Measurements from ENCODE around the gene COL19A1. TPM values are rescaled to one million over a fixed set of nuclear protein-coding genes. Genes with fewer than 3 reads are reported as not detected.
"Not testable (repeated sequence)": the region's sequence is repeated elsewhere in the genome, so short reads cannot be mapped to it uniquely, and the experiment has no call there.

The COL19A1 gene
- total and polyA plus RNA-seq, 4 donors, result 0.09 to 4.4 (median 0.80) TPM; not detected in 1

DNA sequence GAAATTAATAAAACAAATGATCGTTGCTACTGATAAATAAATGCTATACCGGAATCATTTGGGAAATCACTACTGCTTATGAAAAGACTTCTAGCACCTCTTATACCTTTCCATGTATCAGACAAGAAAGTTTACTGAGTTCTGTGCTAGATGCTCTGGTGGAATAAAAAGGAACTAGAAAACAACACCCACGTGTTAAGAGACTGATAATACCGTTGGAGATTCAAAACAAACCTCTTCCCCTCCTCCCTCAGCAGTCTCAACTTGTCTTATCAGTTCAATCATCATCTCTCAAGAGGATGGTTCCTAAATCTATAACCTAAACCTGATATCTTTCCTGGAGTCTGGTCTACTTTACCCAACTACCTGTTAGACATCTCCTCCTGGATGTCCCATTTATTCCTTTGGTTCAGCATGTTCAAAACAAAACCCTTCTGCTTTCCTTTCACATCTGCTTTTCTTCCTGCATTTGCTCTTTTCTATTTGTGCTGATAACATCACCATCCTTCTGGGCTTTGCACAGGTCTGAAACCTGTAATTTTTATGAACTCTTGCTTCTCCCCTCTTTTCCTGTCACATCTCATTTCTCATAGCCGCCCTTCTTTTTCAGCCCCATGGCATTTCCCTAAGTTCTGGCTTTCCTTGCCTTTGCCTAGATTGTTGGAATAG is 122.2 kb downstream of the COL19A1 start:
- ATAC-seq (ENCODE audit: insufficient read depth, low FRiP score), result no peak
- no peaks in the 10 kb centered on the region for H3K36me3 ChIP-seq (ENCODE audit: control insufficient read depth in 4 of 4, insufficient read depth in 4 of 4, low read length in 4 of 4)
- 71% methylated on average over 5 of the region's 5 CpGs for WGBS, 2 donors

DNA sequence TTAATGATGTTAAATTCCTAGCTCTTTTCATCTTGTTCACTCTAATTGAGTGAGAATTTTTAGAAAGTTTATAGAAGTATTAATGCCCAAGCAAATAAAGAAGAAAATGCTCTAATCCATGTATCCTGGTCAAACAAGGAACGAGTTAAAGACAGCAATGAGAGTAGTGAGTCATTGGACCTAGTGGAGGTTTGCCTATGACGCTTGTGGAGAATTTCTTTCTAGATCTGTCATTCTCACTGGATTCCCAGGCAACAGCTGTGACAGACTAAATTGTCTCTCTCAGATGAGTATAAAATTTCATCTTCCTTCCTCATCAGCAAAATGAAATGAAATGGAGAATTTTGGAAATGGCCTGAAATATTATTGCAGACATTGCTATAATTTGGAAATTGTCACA is 127.9 kb downstream of the COL19A1 start:
- Histone ChIP-seq H3K27ac (ENCODE audit: low read depth in 1 of 2, low read length in 1 of 2) (no peak overlapping the region), H3K36me3 (ENCODE audit: control insufficient read depth in 4 of 4, insufficient read depth in 4 of 4, low read length in 4 of 4) (no peaks in the 10 kb centered on the region), H3K9me3 (ENCODE audit: control insufficient read depth in 4 of 4, insufficient read depth in 3 of 4, low read length in 3 of 4) (peaks cover 0 to 4% (median 0%) of the 10 kb centered on the region in 4 donors), H3K9ac (ENCODE audit: insufficient read depth in 1 of 2, low read length in 2 of 2) (no peak overlapping the region), H3K4me3 (no peak overlapping the region), H3K27me3 (ENCODE audit: control insufficient read depth in 3 of 3, insufficient read depth in 3 of 3, low read length in 2 of 3) (no peaks in the 10 kb centered on the region), H3K4me1 (ENCODE audit: control insufficient read depth in 5 of 5, insufficient read depth in 5 of 5, low read length in 5 of 5) (no peaks in the 10 kb centered on the region)
- TF ChIP-seq, protein P1, sequence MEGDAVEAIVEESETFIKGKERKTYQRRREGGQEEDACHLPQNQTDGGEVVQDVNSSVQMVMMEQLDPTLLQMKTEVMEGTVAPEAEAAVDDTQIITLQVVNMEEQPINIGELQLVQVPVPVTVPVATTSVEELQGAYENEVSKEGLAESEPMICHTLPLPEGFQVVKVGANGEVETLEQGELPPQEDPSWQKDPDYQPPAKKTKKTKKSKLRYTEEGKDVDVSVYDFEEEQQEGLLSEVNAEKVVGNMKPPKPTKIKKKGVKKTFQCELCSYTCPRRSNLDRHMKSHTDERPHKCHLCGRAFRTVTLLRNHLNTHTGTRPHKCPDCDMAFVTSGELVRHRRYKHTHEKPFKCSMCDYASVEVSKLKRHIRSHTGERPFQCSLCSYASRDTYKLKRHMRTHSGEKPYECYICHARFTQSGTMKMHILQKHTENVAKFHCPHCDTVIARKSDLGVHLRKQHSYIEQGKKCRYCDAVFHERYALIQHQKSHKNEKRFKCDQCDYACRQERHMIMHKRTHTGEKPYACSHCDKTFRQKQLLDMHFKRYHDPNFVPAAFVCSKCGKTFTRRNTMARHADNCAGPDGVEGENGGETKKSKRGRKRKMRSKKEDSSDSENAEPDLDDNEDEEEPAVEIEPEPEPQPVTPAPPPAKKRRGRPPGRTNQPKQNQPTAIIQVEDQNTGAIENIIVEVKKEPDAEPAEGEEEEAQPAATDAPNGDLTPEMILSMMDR (IDR thresholded peaks at IDR 0.05; ENCODE audit: control extremely low read depth, extremely low read depth), result no peak
- no peak for ATAC-seq (ENCODE audit: insufficient read depth, low FRiP score)
- no peak for DNase-seq
- 79 to 85% methylated on average over 2 of the region's 2 CpGs for WGBS, 2 donors

More for the DNA sequence above, 122.2 kb downstream of the COL19A1 start:
- Histone ChIP-seq H3K9ac (ENCODE audit: insufficient read depth in 1 of 2, low read length in 2 of 2) (no peak overlapping the region), H3K27me3 (ENCODE audit: control insufficient read depth in 3 of 3, insufficient read depth in 3 of 3, low read length in 2 of 3) (no peaks in the 10 kb centered on the region), H3K4me1 (ENCODE audit: control insufficient read depth in 5 of 5, insufficient read depth in 5 of 5, low read length in 5 of 5) (no peaks in the 10 kb centered on the region), H3K4me3 (no peak overlapping the region), H3K9me3 (ENCODE audit: control insufficient read depth in 4 of 4, insufficient read depth in 3 of 4, low read length in 3 of 4) (peaks cover 0 to 4% (median 0%) of the 10 kb centered on the region in 4 donors), H3K27ac (ENCODE audit: low read depth in 1 of 2, low read length in 1 of 2) (no peak overlapping the region)
- TF ChIP-seq, protein P1 (IDR thresholded peaks at IDR 0.05; ENCODE audit: control extremely low read depth, extremely low read depth), result no peak
- no peak for DNase-seq

DNA sequence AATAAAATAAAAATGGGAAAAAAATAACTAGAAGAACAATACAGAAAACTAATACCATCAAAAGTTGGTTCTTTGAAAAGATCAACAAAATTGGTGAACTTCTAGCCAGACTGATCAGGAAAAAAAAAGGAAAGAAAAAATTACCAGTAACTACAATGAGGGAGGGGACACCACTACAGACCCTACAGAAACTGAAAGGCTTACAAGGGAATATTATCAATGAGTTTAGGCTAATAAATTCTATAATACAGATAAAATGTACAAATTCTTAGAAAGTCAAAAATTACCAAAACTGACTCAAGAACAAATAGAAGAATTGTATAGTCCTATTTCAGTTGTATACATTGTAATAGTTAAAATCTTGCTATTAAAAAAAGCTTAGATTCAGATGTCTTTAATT is 141.8 kb downstream of the COL19A1 start:
- Histone ChIP-seq H3K27me3 (ENCODE audit: control insufficient read depth in 3 of 3, insufficient read depth in 3 of 3, low read length in 2 of 3) (no peaks in the 10 kb centered on the region), H3K27ac (ENCODE audit: low read depth in 1 of 2, low read length in 1 of 2) (no peak overlapping the region), H3K36me3 (ENCODE audit: control insufficient read depth in 4 of 4, insufficient read depth in 4 of 4, low read length in 4 of 4) (no peaks in the 10 kb centered on the region), H3K4me1 (ENCODE audit: control insufficient read depth in 5 of 5, insufficient read depth in 5 of 5, low read length in 5 of 5) (no peaks in the 10 kb centered on the region), H3K9ac (ENCODE audit: insufficient read depth in 1 of 2, low read length in 2 of 2) (no peak overlapping the region), H3K9me3 (ENCODE audit: control insufficient read depth in 4 of 4, insufficient read depth in 3 of 4, low read length in 3 of 4) (peaks cover 0 to 5% (median 0%) of the 10 kb centered on the region in 4 donors), H3K4me3 (no peak overlapping the region)
- DNase-seq (no peak), ATAC-seq (ENCODE audit: insufficient read depth, low FRiP score) (no peak)
- TF ChIP-seq, protein P1 (IDR thresholded peaks at IDR 0.05; ENCODE audit: control extremely low read depth, extremely low read depth), result no peak

DNA sequence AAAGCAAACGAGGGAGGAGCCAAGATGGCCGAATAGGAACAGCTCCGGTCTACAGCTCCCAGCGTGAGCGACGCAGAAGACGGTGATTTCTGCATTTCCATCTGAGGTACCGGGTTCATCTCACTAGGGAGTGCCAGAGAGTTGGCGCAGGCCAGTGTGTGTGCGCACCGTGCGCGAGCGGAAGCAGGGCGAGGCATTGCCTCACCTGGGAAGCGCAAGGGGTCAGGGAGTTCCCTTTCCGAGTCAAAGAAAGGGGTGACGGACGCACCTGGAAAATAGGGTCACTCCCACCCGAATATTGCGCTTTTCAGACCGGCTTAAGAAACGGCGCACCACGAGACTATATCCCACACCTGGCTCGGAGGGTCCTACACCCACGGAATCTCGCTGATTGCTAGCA is 144.0 kb downstream of the COL19A1 start:
- H3K27me3 ChIP-seq (ENCODE audit: control insufficient read depth in 3 of 3, insufficient read depth in 3 of 3, low read length in 2 of 3); H3K4me1 ChIP-seq (ENCODE audit: control insufficient read depth in 5 of 5, insufficient read depth in 5 of 5, low read length in 5 of 5); H3K4me3 ChIP-seq; H3K36me3 ChIP-seq (ENCODE audit: control insufficient read depth in 4 of 4, insufficient read depth in 4 of 4, low read length in 4 of 4); H3K9me3 ChIP-seq (ENCODE audit: control insufficient read depth in 4 of 4, insufficient read depth in 3 of 4, low read length in 3 of 4); H3K27ac ChIP-seq (ENCODE audit: low read depth in 1 of 2, low read length in 1 of 2); ATAC-seq (ENCODE audit: insufficient read depth, low FRiP score); H3K9ac ChIP-seq (ENCODE audit: insufficient read depth in 1 of 2, low read length in 2 of 2); DNase-seq: not testable (repeated sequence)
- WGBS, 2 donors, result 94 to 95% methylated on average over 28 of the region's 28 CpGs

DNA sequence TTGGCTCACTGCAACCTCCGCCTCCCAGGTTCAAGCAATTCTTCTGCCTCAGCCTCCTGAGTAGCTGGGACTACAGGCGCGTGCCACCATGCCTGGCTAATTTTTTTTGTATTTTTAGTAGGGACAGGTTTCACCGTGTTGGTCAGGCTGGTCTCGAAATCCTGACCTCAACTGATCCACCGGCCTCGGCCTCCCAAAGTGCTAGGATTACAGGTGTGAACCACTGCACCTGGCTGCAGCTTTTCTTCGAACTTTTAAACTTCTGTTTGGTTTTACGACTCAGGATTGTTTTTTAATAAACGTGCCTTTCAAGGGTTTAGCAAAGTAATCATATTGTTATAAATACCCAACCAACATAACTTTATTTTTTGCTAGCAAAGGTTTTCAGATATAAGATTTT is 156.8 kb downstream of the COL19A1 start:
- H3K36me3 ChIP-seq (ENCODE audit: control insufficient read depth in 4 of 4, insufficient read depth in 4 of 4, low read length in 4 of 4); ATAC-seq (ENCODE audit: insufficient read depth, low FRiP score): not testable (repeated sequence)
- 92 to 93% methylated on average over 10 of the region's 10 CpGs for WGBS, 2 donors

More for the DNA sequence above, 156.8 kb downstream of the COL19A1 start:
- not testable (repeated sequence) for H3K9me3 ChIP-seq (ENCODE audit: control insufficient read depth in 4 of 4, insufficient read depth in 3 of 4, low read length in 3 of 4); H3K4me3 ChIP-seq; H3K4me1 ChIP-seq (ENCODE audit: control insufficient read depth in 5 of 5, insufficient read depth in 5 of 5, low read length in 5 of 5); DNase-seq; H3K9ac ChIP-seq (ENCODE audit: insufficient read depth in 1 of 2, low read length in 2 of 2); H3K27me3 ChIP-seq (ENCODE audit: control insufficient read depth in 3 of 3, insufficient read depth in 3 of 3, low read length in 2 of 3); H3K27ac ChIP-seq (ENCODE audit: low read depth in 1 of 2, low read length in 1 of 2)
